Measurements from ENCODE around the gene GBP7.

The GBP7 gene

GRCh38 chr1:89104147-89104546 lies 71.7 kb downstream of the GBP7 start:
- no peaks in the 10 kb centered on the region for H3K36me3 ChIP-seq (replicated peaks)
- no peak overlapping the region for H3K27ac ChIP-seq
- no peak for DNase-seq
- no peaks in the 10 kb centered on the region for H3K27me3 ChIP-seq (replicated peaks)
- TF ChIP-seq CTCF (IDR thresholded peaks at IDR 0.05; ENCODE audit: low read depth, low read length, missing control alignments): no peak
- in situ Hi-C loops (cut with HindIII; ENCODE audit: low pct_ligation_motif_present, low sequenced_read_pairs): no loop called here
- no peak overlapping the region for H3K4me3 ChIP-seq (ENCODE audit: low read depth, low read length)

- TF ChIP-seq CTCF (IDR thresholded peaks at IDR 0.05; ENCODE audit: low read depth, low read length, missing control alignments): no peak
- no peaks in the 10 kb centered on the region for H3K27me3 ChIP-seq (replicated peaks)
- H3K36me3 ChIP-seq (replicated peaks): no peaks in the 10 kb centered on the region
- H3K27ac ChIP-seq: no peak overlapping the region
- no peak for DNase-seq
- in situ Hi-C loops (cut with HindIII; ENCODE audit: low pct_ligation_motif_present, low sequenced_read_pairs): no loop called here
- no peak overlapping the region for H3K4me3 ChIP-seq (ENCODE audit: low read depth, low read length)
Observed at GRCh38 chr1:89102021-89102420, 73.8 kb downstream of the GBP7 start.

DNA sequence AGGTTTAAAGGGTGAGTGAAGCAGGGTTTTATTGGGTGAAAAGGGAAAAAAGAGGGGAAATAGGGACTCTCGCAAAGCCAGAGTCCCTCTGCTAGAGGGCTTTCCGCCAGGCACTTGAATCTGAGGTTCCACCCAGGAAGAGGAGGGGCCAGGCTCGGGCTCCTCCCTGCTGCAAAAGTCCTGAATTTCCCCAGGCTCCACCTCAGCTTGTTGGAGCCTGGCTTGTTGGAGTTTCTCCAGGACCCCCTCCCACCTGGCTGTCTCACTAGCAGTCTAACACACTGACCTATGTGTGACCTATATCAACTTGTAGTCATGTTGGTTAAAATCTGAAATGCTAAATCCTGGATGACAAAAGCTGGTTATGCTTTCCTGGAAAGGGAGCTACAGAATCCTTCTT lies 75.4 kb downstream of the GBP7 start:
- in situ Hi-C loops (cut with HindIII; ENCODE audit: low pct_ligation_motif_present, low sequenced_read_pairs): no loop called here
- H3K27me3 ChIP-seq (replicated peaks): no peaks in the 10 kb centered on the region
- no peak for TF ChIP-seq CTCF (IDR thresholded peaks at IDR 0.05; ENCODE audit: low read depth, low read length, missing control alignments)
- H3K4me3 ChIP-seq (ENCODE audit: low read depth, low read length): no peak overlapping the region
- no peak for DNase-seq
- H3K36me3 ChIP-seq (replicated peaks): no peaks in the 10 kb centered on the region
- H3K27ac ChIP-seq: no peak overlapping the region

GRCh38 chr1:89098857-89099256 lies 76.9 kb downstream of the GBP7 start:
- H3K27ac ChIP-seq: no peak overlapping the region
- TF ChIP-seq CTCF (IDR thresholded peaks at IDR 0.05; ENCODE audit: low read depth, low read length, missing control alignments): no peak
- H3K4me3 ChIP-seq (ENCODE audit: low read depth, low read length): no peak overlapping the region
- in situ Hi-C loops (cut with HindIII; ENCODE audit: low pct_ligation_motif_present, low sequenced_read_pairs): no loop called here
- no peak for DNase-seq
- H3K36me3 ChIP-seq (replicated peaks): no peaks in the 10 kb centered on the region
- no peaks in the 10 kb centered on the region for H3K27me3 ChIP-seq (replicated peaks)

DNA sequence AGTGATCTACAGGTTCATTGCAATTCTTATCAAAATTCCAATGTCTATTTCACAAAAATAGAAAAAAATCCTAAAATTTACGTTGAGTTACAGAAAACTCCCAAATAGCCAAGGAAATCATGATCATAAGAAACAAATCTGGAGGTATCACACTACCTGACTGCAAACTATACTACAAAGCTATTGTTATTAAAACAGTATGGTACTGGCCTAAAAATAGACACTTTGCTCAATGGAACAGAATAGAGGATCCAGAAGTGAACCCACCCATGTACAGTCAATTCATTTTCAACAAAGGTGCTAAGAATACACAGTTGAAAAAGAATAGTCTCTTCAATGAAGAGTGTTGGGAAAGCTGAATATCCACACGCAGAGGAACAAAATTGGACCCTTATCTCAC lies 80.1 kb downstream of the GBP7 start:
- DNase-seq: no peak
- H3K4me3 ChIP-seq (ENCODE audit: low read depth, low read length): no peak overlapping the region
- no peaks in the 10 kb centered on the region for H3K27me3 ChIP-seq (replicated peaks)
- no peak overlapping the region for H3K27ac ChIP-seq
- in situ Hi-C loops (cut with HindIII; ENCODE audit: low pct_ligation_motif_present, low sequenced_read_pairs): no loop called here
- H3K36me3 ChIP-seq (replicated peaks): no peaks in the 10 kb centered on the region
- no peak for TF ChIP-seq CTCF (IDR thresholded peaks at IDR 0.05; ENCODE audit: low read depth, low read length, missing control alignments)

DNA sequence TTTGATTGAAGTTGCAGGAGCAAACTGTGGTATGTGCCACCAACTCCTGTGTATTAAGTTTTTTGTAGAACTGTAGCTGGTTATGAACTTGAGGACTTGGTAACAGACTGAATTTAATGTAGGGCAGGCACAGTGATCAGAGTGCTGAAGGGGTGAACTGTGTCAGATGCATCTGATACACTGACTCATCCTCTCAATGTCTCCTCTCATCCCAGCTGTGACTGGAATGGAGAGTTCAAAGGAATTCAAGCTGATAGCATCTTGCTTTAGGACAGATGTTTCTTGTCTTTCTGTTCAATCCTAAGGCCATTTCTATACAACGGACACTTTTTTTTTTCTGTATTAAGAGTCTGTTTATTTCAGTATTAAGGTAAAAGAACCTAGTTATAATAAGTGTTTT lies 85.8 kb downstream of the GBP7 start:
- Histone ChIP-seq H3K27me3 (replicated peaks) (no peaks in the 10 kb centered on the region), H3K27ac (no peak overlapping the region), H3K4me3 (ENCODE audit: low read depth, low read length) (no peak overlapping the region), H3K36me3 (replicated peaks) (no peaks in the 10 kb centered on the region)
- in situ Hi-C loops (cut with HindIII; ENCODE audit: low pct_ligation_motif_present, low sequenced_read_pairs): no loop called here
- no peak for DNase-seq
- no peak for TF ChIP-seq CTCF (IDR thresholded peaks at IDR 0.05; ENCODE audit: low read depth, low read length, missing control alignments)

All from brain microvascular endothelial cell (primary cell).